Activated naive CD4-positive, alpha-beta T cell treated with anti-CD3 and anti-CD28 coated beads, Interleukin-2, amount 10 ng/mL, durations not matched to agents 5 hours and 36 hours (primary cell): ENCODE measurements around the gene MAP1LC3A. TPM values are rescaled to one million over a fixed set of nuclear protein-coding genes. Genes with fewer than 3 reads are reported as not detected.

Experiments used
- total RNA-seq, 2 experiments: library from RNA; stranded (reverse); gene quantifications; one replicate each; pipeline ENCODE4 v1.2.3, GENCODE V29; 2021

Gene MAP1LC3A
- total RNA-seq: 1 to 10 TPM; 1.5 to 2.3 TPM

GRCh38 chr20:34558320-34559218, at the start of gene MAP1LC3A:
TSS of gene MAP1LC3A (plus strand) at chr20:34558718. CDS start at chr20:34558869, 151 bp downstream.

GRCh38 chr20:34516247-34517113, 42.0 kb upstream of the MAP1LC3A start, which contains the start of gene DYNLRB1:
TSS of gene DYNLRB1 (plus strand) at chr20:34516422. CDS start at chr20:34516459, 37 bp downstream.

Other genes with a start within 250 kb of the MAP1LC3A start
- 10 to 100 TPM; 47.3 to 51.5 TPM for gene ITCH, start 195.4 kb upstream of the MAP1LC3A start, total RNA-seq
- gene DYNLRB1, start 42.3 kb upstream of the MAP1LC3A start, total RNA-seq: 10 to 100 TPM; 91.8 to 95.3 TPM
- 10 to 100 TPM; 14.3 to 15.6 TPM for gene PIGU, start 118.4 kb downstream of the MAP1LC3A start, total RNA-seq
- 1 to 10 TPM; 3.1 to 3.7 TPM for gene TP53INP2, start 145.6 kb downstream of the MAP1LC3A start, total RNA-seq